ENCODE data around the gene GPR141. TPM values are rescaled to one million over a fixed set of nuclear protein-coding genes. Genes with fewer than 3 reads are reported as not detected.

Gene GPR141
- total and polyA plus RNA-seq, 2 of the 13 experiments (the other 11 are each of a cell fraction or from before 2014, with no cell fraction given) = not detected

DNA sequence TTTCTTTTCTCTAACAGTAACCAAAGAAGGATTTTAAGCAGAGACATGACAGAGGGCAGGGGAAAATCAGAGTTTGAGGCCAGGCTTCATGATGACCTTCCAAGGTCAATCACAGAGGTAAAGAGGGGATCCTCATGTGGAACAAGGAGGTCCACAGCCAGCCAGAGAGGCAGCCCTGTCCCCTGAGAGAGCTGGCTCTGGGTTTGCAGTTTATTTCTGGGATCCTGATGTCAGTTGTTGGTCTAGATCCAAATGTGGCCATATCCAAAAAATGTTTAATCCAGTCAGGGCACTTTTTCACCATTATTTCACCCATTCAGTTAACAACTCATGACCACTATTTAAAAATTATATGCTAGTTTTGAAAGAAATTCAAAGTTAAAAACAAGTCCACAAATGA is 45.6 kb downstream of the GPR141 start:
- BruUV-seq (replicated peaks) = no TSS peak
- DNase-seq (ENCODE audit: low spot score) (no peak), ATAC-seq (no peak), FAIRE-seq (no peak)
- intact Hi-C loops (cut with micrococcal nuclease; ENCODE audit: unreplicated experiment) = no loop called here
- Histone ChIP-seq H3K4me3 (replicated peaks in 1 of 3; ENCODE audit: insufficient read depth in 1 of 3, low read depth in 2 of 3, low read length in 3 of 3) (no peak overlapping the region), H3K4me1 (ENCODE audit: insufficient read depth, low read length) (no peaks in the 10 kb centered on the region), H3K27me3 (ENCODE audit: control insufficient read depth in 1 of 2, insufficient read depth in 2 of 2, low read length in 2 of 2) (no peaks in the 10 kb centered on the region), H3K27ac (ENCODE audit: extremely low read length, insufficient read depth, low read length) (no peak overlapping the region), H3K4me2 (ENCODE audit: low read depth, low read length) (no peak overlapping the region), H2AFZ (ENCODE audit: low read length) (no peak overlapping the region), H3K9ac (ENCODE audit: insufficient read depth, low read depth, low read length) (no peak overlapping the region), H3K9me3 (ENCODE audit: low read length) (no peaks in the 10 kb centered on the region), H4K20me1 (ENCODE audit: insufficient read depth, low read length) (no peaks in the 10 kb centered on the region), H3K36me3 (replicated peaks in 1 of 2; ENCODE audit: control insufficient read depth in 1 of 2, insufficient read depth in 2 of 2, low read length in 2 of 2) (no peaks in the 10 kb centered on the region), H3K79me2 (ENCODE audit: insufficient read depth, low read length) (no peaks in the 10 kb centered on the region)
- ChIA-PET POLR2A (no interaction called here), CTCF (ENCODE audit: low intra/inter-chr PET ratio, low total read pairs) (no interaction called here)
- in situ Hi-C loops (cut with HindIII; ENCODE audit: extremely low pct_ligation_motif_present, low pct_unique_long_range_greater_than_20kb) = no loop called here
- TF ChIP-seq CEBPB (IDR thresholded peaks at IDR 0.05; ENCODE audit: borderline replicate concordance, low read depth, low read length) (no peak), CAMTA2 (CRISPR knock-in tag; IDR thresholded peaks at IDR 0.05; ENCODE audit: borderline replicate concordance) (no peak), ZNF773 (CRISPR knock-in tag; IDR thresholded peaks at IDR 0.05; ENCODE audit: borderline replicate concordance) (no peak), NCOR1 (IDR thresholded peaks at IDR 0.05; ENCODE audit: borderline replicate concordance, low read length) (no peak), ZBED4 (CRISPR knock-in tag; IDR thresholded peaks at IDR 0.05; ENCODE audit: borderline replicate concordance) (no peak), ZNF326 (CRISPR knock-in tag; IDR thresholded peaks at IDR 0.05; ENCODE audit: borderline replicate concordance) (no peak)
- TF ChIP-seq, protein P1, sequence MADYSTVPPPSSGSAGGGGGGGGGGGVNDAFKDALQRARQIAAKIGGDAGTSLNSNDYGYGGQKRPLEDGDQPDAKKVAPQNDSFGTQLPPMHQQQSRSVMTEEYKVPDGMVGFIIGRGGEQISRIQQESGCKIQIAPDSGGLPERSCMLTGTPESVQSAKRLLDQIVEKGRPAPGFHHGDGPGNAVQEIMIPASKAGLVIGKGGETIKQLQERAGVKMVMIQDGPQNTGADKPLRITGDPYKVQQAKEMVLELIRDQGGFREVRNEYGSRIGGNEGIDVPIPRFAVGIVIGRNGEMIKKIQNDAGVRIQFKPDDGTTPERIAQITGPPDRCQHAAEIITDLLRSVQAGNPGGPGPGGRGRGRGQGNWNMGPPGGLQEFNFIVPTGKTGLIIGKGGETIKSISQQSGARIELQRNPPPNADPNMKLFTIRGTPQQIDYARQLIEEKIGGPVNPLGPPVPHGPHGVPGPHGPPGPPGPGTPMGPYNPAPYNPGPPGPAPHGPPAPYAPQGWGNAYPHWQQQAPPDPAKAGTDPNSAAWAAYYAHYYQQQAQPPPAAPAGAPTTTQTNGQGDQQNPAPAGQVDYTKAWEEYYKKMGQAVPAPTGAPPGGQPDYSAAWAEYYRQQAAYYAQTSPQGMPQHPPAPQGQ (CRISPR knock-in tag; IDR thresholded peaks at IDR 0.05; ENCODE audit: borderline replicate concordance) = no peak
